ENCODE results near the gene WDTC1. TPM values are rescaled to one million over a fixed set of nuclear protein-coding genes. Genes with fewer than 3 reads are reported as not detected.

The WDTC1 gene
- total and polyA plus RNA-seq, 4 donors: 4.6 to 25.0 (median 19.6) TPM

DNA sequence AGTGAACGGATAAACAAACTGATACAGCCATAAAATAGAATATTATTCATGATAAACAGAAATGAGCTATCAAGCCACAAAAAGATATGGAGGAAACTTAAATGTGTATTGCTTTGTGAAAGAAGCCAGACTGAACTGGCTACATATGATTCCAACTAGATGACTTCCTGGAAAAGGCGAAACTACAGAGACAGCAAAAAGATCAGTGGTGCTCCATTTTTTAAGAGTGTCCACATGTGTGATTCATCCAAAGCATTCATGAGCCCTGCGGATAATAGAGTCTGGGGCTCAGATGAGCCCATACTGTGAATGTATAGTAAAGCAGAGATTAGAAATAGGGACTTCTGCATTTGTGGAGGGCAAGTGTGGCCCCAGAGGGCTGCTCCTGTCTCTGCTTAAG, 79.7 kb downstream of the WDTC1 start:
- Histone ChIP-seq H3K9ac (ENCODE audit: low read depth in 1 of 2, low read length in 2 of 2) (no peak overlapping the region), H3K4me3 (ENCODE audit: low read depth in 1 of 3, low read length in 3 of 3) (no peak overlapping the region), H3K27me3 (ENCODE audit: control insufficient read depth in 4 of 4, insufficient read depth in 4 of 4, low read length in 3 of 4) (no peaks in the 10 kb centered on the region), H3K4me1 (ENCODE audit: control insufficient read depth in 4 of 4, insufficient read depth in 4 of 4, low read length in 3 of 4) (no peaks in the 10 kb centered on the region), H3K27ac (ENCODE audit: low read depth in 1 of 2, low read length in 2 of 2) (no peak overlapping the region), H3K36me3 (ENCODE audit: control insufficient read depth in 4 of 4, insufficient read depth in 3 of 4, low read depth in 1 of 4, low read length in 3 of 4) (peaks cover 0 to 3% (median 0%) of the 10 kb centered on the region in 4 donors), H3K9me3 (ENCODE audit: control insufficient read depth in 4 of 4, low read length in 3 of 4) (no peaks in the 10 kb centered on the region)
- TF ChIP-seq SP1 (IDR thresholded peaks at IDR 0.05): no peak
- no peak for DNase-seq (ENCODE audit: low spot score)
- WGBS: 74% methylated on average over 3 of the region's 3 CpGs

DNA sequence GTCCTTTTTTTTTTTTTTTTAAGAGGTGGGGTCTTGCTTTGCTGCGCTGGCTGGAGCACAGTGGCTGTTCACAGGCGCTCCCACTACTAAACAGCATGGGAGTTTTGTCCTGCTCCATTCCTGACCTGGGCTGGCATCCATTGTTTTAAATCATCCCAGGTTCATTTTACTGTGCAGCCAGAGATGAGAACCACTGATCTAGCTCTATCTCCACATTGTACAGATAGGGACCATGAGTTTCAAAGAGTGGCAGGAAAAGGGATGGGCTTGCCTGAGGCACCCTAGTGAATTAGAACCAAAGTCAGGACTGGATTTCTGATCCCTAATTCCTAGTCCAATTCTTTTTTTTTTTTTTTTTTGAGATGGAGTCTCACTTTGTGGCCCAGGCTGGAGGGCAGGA, 80.3 kb downstream of the WDTC1 start:
- no peaks in the 10 kb centered on the region for H3K4me1 ChIP-seq (ENCODE audit: control insufficient read depth in 4 of 4, insufficient read depth in 4 of 4, low read length in 3 of 4)
- DNase-seq (ENCODE audit: low spot score): no peak
- WGBS: 81% methylated on average over 2 of the region's 2 CpGs
- H3K9me3 ChIP-seq (ENCODE audit: control insufficient read depth in 4 of 4, low read length in 3 of 4): no peaks in the 10 kb centered on the region
- H3K9ac ChIP-seq (ENCODE audit: low read depth in 1 of 2, low read length in 2 of 2): no peak overlapping the region
- H3K27ac ChIP-seq (ENCODE audit: low read depth in 1 of 2, low read length in 2 of 2): no peak overlapping the region
- H3K36me3 ChIP-seq (ENCODE audit: control insufficient read depth in 4 of 4, insufficient read depth in 3 of 4, low read depth in 1 of 4, low read length in 3 of 4): peaks cover 0 to 3% (median 0%) of the 10 kb centered on the region in 4 donors
- no peak overlapping the region for H3K4me3 ChIP-seq (ENCODE audit: low read depth in 1 of 3, low read length in 3 of 3)
- TF ChIP-seq HNF4A (conservative IDR thresholded peaks at IDR 0.05) (no peak), HNF4G (IDR thresholded peaks at IDR 0.05) (no peak), RXRA (IDR thresholded peaks at IDR 0.05) (no peak), FOXA2 (IDR thresholded peaks at IDR 0.05) (no peak), NR2F2 (IDR thresholded peaks at IDR 0.05) (no peak), EGR1 (IDR thresholded peaks at IDR 0.05; ENCODE audit: low read depth in 2 of 2) (no peak), YY1 (IDR thresholded peaks at IDR 0.05) (no peak), TAF1 (conservative IDR thresholded peaks at IDR 0.05) (no peak), SP1 (IDR thresholded peaks at IDR 0.05) (no peak), GABPA (IDR thresholded peaks at IDR 0.05 in 1 of 2, conservative IDR thresholded peaks at IDR 0.05 in 1 of 2) (no peak)
- TF ChIP-seq, protein P1, sequence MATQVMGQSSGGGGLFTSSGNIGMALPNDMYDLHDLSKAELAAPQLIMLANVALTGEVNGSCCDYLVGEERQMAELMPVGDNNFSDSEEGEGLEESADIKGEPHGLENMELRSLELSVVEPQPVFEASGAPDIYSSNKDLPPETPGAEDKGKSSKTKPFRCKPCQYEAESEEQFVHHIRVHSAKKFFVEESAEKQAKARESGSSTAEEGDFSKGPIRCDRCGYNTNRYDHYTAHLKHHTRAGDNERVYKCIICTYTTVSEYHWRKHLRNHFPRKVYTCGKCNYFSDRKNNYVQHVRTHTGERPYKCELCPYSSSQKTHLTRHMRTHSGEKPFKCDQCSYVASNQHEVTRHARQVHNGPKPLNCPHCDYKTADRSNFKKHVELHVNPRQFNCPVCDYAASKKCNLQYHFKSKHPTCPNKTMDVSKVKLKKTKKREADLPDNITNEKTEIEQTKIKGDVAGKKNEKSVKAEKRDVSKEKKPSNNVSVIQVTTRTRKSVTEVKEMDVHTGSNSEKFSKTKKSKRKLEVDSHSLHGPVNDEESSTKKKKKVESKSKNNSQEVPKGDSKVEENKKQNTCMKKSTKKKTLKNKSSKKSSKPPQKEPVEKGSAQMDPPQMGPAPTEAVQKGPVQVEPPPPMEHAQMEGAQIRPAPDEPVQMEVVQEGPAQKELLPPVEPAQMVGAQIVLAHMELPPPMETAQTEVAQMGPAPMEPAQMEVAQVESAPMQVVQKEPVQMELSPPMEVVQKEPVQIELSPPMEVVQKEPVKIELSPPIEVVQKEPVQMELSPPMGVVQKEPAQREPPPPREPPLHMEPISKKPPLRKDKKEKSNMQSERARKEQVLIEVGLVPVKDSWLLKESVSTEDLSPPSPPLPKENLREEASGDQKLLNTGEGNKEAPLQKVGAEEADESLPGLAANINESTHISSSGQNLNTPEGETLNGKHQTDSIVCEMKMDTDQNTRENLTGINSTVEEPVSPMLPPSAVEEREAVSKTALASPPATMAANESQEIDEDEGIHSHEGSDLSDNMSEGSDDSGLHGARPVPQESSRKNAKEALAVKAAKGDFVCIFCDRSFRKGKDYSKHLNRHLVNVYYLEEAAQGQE (IDR thresholded peaks at IDR 0.05): no peak
- TF ChIP-seq, protein P2, sequence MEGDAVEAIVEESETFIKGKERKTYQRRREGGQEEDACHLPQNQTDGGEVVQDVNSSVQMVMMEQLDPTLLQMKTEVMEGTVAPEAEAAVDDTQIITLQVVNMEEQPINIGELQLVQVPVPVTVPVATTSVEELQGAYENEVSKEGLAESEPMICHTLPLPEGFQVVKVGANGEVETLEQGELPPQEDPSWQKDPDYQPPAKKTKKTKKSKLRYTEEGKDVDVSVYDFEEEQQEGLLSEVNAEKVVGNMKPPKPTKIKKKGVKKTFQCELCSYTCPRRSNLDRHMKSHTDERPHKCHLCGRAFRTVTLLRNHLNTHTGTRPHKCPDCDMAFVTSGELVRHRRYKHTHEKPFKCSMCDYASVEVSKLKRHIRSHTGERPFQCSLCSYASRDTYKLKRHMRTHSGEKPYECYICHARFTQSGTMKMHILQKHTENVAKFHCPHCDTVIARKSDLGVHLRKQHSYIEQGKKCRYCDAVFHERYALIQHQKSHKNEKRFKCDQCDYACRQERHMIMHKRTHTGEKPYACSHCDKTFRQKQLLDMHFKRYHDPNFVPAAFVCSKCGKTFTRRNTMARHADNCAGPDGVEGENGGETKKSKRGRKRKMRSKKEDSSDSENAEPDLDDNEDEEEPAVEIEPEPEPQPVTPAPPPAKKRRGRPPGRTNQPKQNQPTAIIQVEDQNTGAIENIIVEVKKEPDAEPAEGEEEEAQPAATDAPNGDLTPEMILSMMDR (IDR thresholded peaks at IDR 0.05; ENCODE audit: low read depth, low read length, missing input control): no peak
- TF ChIP-seq, protein P3, sequence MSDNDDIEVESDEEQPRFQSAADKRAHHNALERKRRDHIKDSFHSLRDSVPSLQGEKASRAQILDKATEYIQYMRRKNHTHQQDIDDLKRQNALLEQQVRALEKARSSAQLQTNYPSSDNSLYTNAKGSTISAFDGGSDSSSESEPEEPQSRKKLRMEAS (IDR thresholded peaks at IDR 0.05): no peak
- H3K27me3 ChIP-seq (ENCODE audit: control insufficient read depth in 4 of 4, insufficient read depth in 4 of 4, low read length in 3 of 4): no peaks in the 10 kb centered on the region

DNA sequence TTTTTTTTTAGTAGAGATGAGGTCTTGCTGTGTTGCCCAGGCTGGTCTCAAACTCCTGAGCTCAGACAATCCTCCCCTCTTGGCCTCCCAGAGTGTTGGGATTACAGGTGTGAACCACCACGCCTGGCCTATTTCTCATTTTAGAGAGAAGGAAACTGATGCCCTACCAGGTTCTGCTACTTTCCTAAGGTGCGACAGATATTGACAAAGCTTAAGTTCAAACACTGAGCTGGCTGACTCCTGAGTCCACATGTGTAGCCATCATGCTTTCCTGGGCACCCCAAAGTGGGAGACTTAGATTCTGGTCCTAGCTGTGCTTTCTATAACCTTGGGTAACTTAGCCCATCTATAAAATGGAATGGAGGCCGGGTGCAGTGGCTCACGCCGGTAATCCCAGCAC, 82.4 kb downstream of the WDTC1 start:
- DNase-seq (ENCODE audit: low spot score): no peak
- Histone ChIP-seq H3K4me3 (ENCODE audit: low read depth in 1 of 3, low read length in 3 of 3) (no peak overlapping the region), H3K4me1 (ENCODE audit: control insufficient read depth in 4 of 4, insufficient read depth in 4 of 4, low read length in 3 of 4) (peaks cover 0 to 3% (median 2%) of the 10 kb centered on the region in 4 donors), H3K27ac (ENCODE audit: low read depth in 1 of 2, low read length in 2 of 2) (no peak overlapping the region), H3K9me3 (ENCODE audit: control insufficient read depth in 4 of 4, low read length in 3 of 4) (no peaks in the 10 kb centered on the region), H3K27me3 (ENCODE audit: control insufficient read depth in 4 of 4, insufficient read depth in 4 of 4, low read length in 3 of 4) (no peaks in the 10 kb centered on the region), H3K36me3 (ENCODE audit: control insufficient read depth in 4 of 4, insufficient read depth in 3 of 4, low read depth in 1 of 4, low read length in 3 of 4) (no peaks in the 10 kb centered on the region), H3K9ac (ENCODE audit: low read depth in 1 of 2, low read length in 2 of 2) (no peak overlapping the region)
- WGBS: 82% methylated on average over 5 of the region's 5 CpGs
- TF ChIP-seq HNF4G (IDR thresholded peaks at IDR 0.05): no peak
- TF ChIP-seq GABPA (IDR thresholded peaks at IDR 0.05 in 1 of 2, conservative IDR thresholded peaks at IDR 0.05 in 1 of 2): no peak
- TF ChIP-seq, protein P3 (IDR thresholded peaks at IDR 0.05): no peak
- TF ChIP-seq EGR1 (IDR thresholded peaks at IDR 0.05; ENCODE audit: low read depth in 2 of 2): no peak
- no peak for TF ChIP-seq NR2F2 (IDR thresholded peaks at IDR 0.05)
- no peak for TF ChIP-seq YY1 (IDR thresholded peaks at IDR 0.05)
- TF ChIP-seq FOXA1 (IDR thresholded peaks at IDR 0.05): no peak
- no peak for TF ChIP-seq TAF1 (conservative IDR thresholded peaks at IDR 0.05)
